C4-2B (cell line): ENCODE results near the gene S100A10.
A peak's percentile ranks its signal among the peaks of the same experiment; 100 is the strongest.

Experiments used
- CTCF ChIP-seq: fragments of 450-650 bp; conservative IDR thresholded peaks from 2 replicates; pipeline ENCODE4 v1.5.1; 2017; ENCODE audit warnings: mild to moderate bottlenecking
- ZFX ChIP-seq: fragments of 450-650 bp; IDR thresholded peaks from 2 replicates; pipeline ENCODE4 v1.6.1; 2017

GRCh38 chr1:152036267-152037216 is 42.9 kb upstream of the S100A10 start, which contains the start of gene S100A11:
- no peak for TF ChIP-seq CTCF
- peak; percentile 44; the same call in 1 of the 2 replicates for TF ChIP-seq ZFX
